ENCODE measurements around the gene PITPNC1. TPM values are rescaled to one million over a fixed set of nuclear protein-coding genes. Genes with fewer than 3 reads are reported as not detected.
A peak's percentile ranks its signal among the peaks of the same experiment; 100 is the strongest.
"Not testable (repeated sequence)": the region's sequence is repeated elsewhere in the genome, so short reads cannot be mapped to it uniquely, and the experiment has no call there.

Gene PITPNC1
- total and polyA plus RNA-seq, 2 of the 13 experiments (the other 11 are each of a cell fraction or from before 2014, with no cell fraction given): 4.1 to 5.7 TPM

- TF ChIP-seq ZNF891 (CRISPR knock-in tag; IDR thresholded peaks at IDR 0.05) (0 out of 2 replicates have a peak, but pooled peaks have one; percentile 23), SP4 (CRISPR knock-in tag; IDR thresholded peaks at IDR 0.05) (peak; percentile 26; the same call in 1 of the 2 replicates), HNF4G (IDR thresholded peaks at IDR 0.05; ENCODE audit: borderline replicate concordance, low read depth, low read length) (peak; percentile 61; the same call in 1 of the 2 replicates), MYPOP (CRISPR knock-in tag; IDR thresholded peaks at IDR 0.05) (0 out of 2 replicates have a peak, but pooled peaks have one; percentile 34), FOXO1 (CRISPR knock-in tag; IDR thresholded peaks at IDR 0.05) (0 out of 2 replicates have a peak, but pooled peaks have one; percentile 50), ZBTB3 (CRISPR knock-in tag; IDR thresholded peaks at IDR 0.05; ENCODE audit: borderline replicate concordance, low read depth) (0 out of 2 replicates have a peak, but pooled peaks have one; percentile 41), KDM4B (CRISPR knock-in tag; IDR thresholded peaks at IDR 0.05) (0 out of 2 replicates have a peak, but pooled peaks have one; percentile 6), KAT8 (CRISPR knock-in tag; IDR thresholded peaks at IDR 0.05) (0 out of 2 replicates have a peak, but pooled peaks have one; percentile 24), POLR2G (IDR thresholded peaks at IDR 0.05; ENCODE audit: low read depth, low read length) (0 out of 2 replicates have a peak, but pooled peaks have one; percentile 39), NCOR1 (IDR thresholded peaks at IDR 0.05; ENCODE audit: borderline replicate concordance, low read length) (peak; percentile 41; the same call in 1 of the 2 replicates), TBX2 (CRISPR knock-in tag; IDR thresholded peaks at IDR 0.05; ENCODE audit: borderline replicate concordance) (peak; percentile 51; the same call in 1 of the 2 replicates), PHF20 (CRISPR knock-in tag; IDR thresholded peaks at IDR 0.05) (peak; percentile 57; the same call in 1 of the 2 replicates), GATAD2A (CRISPR knock-in tag; IDR thresholded peaks at IDR 0.05) (peak; percentile 45; the same call in 1 of the 2 replicates), CEBPG (CRISPR knock-in tag; IDR thresholded peaks at IDR 0.05) (peak; percentile 43; the same call in 1 of the 2 replicates), SPEN (CRISPR knock-in tag; IDR thresholded peaks at IDR 0.05; ENCODE audit: low read depth) (peak; percentile 43), HNF1B (CRISPR knock-in tag; IDR thresholded peaks at IDR 0.05) (peak; percentile 75), ZNF598 (CRISPR knock-in tag; IDR thresholded peaks at IDR 0.05; ENCODE audit: borderline replicate concordance) (peak; percentile 46; the same call in 1 of the 2 replicates)
- TF ChIP-seq, protein P1, sequence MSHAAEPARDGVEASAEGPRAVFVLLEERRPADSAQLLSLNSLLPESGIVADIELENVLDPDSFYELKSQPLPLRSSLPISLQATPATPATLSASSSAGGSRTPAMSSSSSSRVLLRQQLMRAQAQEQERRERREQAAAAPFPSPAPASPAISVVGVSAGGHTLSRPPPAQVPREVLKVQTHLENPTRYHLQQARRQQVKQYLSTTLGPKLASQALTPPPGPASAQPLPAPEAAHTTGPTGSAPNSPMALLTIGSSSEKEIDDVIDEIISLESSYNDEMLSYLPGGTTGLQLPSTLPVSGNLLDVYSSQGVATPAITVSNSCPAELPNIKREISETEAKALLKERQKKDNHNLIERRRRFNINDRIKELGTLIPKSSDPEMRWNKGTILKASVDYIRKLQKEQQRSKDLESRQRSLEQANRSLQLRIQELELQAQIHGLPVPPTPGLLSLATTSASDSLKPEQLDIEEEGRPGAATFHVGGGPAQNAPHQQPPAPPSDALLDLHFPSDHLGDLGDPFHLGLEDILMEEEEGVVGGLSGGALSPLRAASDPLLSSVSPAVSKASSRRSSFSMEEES (CRISPR knock-in tag; IDR thresholded peaks at IDR 0.05): 0 out of 2 replicates have a peak, but pooled peaks have one; percentile 32
- TF ChIP-seq HNF4G (CRISPR knock-in tag; IDR thresholded peaks at IDR 0.05; ENCODE audit: borderline replicate concordance, low read depth): not testable (repeated sequence)
- TF ChIP-seq, protein P2, sequence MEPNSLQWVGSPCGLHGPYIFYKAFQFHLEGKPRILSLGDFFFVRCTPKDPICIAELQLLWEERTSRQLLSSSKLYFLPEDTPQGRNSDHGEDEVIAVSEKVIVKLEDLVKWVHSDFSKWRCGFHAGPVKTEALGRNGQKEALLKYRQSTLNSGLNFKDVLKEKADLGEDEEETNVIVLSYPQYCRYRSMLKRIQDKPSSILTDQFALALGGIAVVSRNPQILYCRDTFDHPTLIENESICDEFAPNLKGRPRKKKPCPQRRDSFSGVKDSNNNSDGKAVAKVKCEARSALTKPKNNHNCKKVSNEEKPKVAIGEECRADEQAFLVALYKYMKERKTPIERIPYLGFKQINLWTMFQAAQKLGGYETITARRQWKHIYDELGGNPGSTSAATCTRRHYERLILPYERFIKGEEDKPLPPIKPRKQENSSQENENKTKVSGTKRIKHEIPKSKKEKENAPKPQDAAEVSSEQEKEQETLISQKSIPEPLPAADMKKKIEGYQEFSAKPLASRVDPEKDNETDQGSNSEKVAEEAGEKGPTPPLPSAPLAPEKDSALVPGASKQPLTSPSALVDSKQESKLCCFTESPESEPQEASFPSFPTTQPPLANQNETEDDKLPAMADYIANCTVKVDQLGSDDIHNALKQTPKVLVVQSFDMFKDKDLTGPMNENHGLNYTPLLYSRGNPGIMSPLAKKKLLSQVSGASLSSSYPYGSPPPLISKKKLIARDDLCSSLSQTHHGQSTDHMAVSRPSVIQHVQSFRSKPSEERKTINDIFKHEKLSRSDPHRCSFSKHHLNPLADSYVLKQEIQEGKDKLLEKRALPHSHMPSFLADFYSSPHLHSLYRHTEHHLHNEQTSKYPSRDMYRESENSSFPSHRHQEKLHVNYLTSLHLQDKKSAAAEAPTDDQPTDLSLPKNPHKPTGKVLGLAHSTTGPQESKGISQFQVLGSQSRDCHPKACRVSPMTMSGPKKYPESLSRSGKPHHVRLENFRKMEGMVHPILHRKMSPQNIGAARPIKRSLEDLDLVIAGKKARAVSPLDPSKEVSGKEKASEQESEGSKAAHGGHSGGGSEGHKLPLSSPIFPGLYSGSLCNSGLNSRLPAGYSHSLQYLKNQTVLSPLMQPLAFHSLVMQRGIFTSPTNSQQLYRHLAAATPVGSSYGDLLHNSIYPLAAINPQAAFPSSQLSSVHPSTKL (CRISPR knock-in tag; IDR thresholded peaks at IDR 0.05): peak; percentile 55
Observed at GRCh38 chr17:67727152-67728039, 350.3 kb downstream of the PITPNC1 start (continued).
